Kidney (tissue), 14 donors: ENCODE measurements around the gene MACROD1. TPM values are rescaled to one million over a fixed set of nuclear protein-coding genes. Genes with fewer than 3 reads are reported as not detected.

Experiments used
- DNase-seq, 5 donors: peaks; one replicate each; pipeline ENCODE4 v3.0.0-alpha.2; 2013 to 2020
- FAIRE-seq: peaks from 2 replicates; lab custom pipeline; 2012; peaks lifted over from hg19 to GRCh38; lab: Jason Lieb, UNC
- H3K27ac ChIP-seq, 2 donors: one replicate each; pipeline ENCODE4 v1.7.0; 2013; ENCODE audit warnings: low read depth in 2 of 2, low read length in 2 of 2, inconsistent platforms in 1 of 2
- H3K27me3 ChIP-seq: one replicate; pipeline ENCODE4 v1.7.1; 2013; ENCODE audit warnings: low read length, inconsistent platforms; ENCODE audit not compliant: control insufficient read depth, insufficient read depth
- H3K36me3 ChIP-seq, 3 donors: one replicate each; pipeline versions ENCODE4 v1.7.0 to v1.7.1; 2013; ENCODE audit warnings: low read length in 3 of 3, control low read depth in 1 of 3, inconsistent platforms in 1 of 3; ENCODE audit not compliant: insufficient read depth in 3 of 3, control insufficient read depth in 2 of 3
- H3K4me1 ChIP-seq, 3 donors: one replicate each; pipeline versions ENCODE4 v1.7.0 to v1.7.1; 2013; ENCODE audit warnings: low read length in 3 of 3, inconsistent platforms in 1 of 3, low read depth in 1 of 3; ENCODE audit not compliant: control insufficient read depth in 2 of 3, insufficient read depth in 2 of 3
- H3K4me3 ChIP-seq, 3 donors: one replicate each; pipeline versions ENCODE4 v1.7.0 to v1.8.1; 2013; ENCODE audit warnings: low read length in 3 of 3, control low read depth in 1 of 3, inconsistent platforms in 1 of 3
- H3K9ac ChIP-seq, 3 donors: one replicate each; pipeline versions ENCODE4 v1.7.0 to v1.7.1; 2013; ENCODE audit warnings: low read length in 3 of 3, control low read depth in 1 of 3, inconsistent platforms in 1 of 3
- H3K9me3 ChIP-seq, 3 donors: one replicate each; pipeline versions ENCODE4 v1.7.0 to v1.7.1; 2013; ENCODE audit warnings: low read length in 3 of 3, control low read depth in 1 of 3, inconsistent platforms in 1 of 3; ENCODE audit not compliant: control insufficient read depth in 2 of 3, insufficient read depth in 1 of 3
- CTCF ChIP-seq: IDR thresholded peaks from 3 replicates; pipeline ENCODE4 v1.5.1; 2012; ENCODE audit warnings: mild to moderate bottlenecking, moderate library complexity, borderline replicate concordance; ENCODE audit not compliant: insufficient read depth; ENCODE audit errors: extremely low read depth
- intact Hi-C: fragments of 100-400 bp; cut with DNase I; formaldehyde crosslinking; loops from one replicate; pipeline ENCODE4 v1.11.1; 2022
- polyA plus RNA-seq: library from polyadenylated mRNA; stranded (reverse); fragments of 350-450 nt; fragmentation: Illumina TruSeq; extraction: RNeasy Lipid Tissue Mini Kit (QIAGEN cat#74804); gene quantifications from one replicate; pipeline ENCODE4 v1.2.3, GENCODE V29; 2014; ENCODE audit warnings: low read depth, low replicate concordance; ENCODE audit not compliant: insufficient read depth
- total RNA-seq: library from RNA; stranded (reverse); fragmentation: NEBNext Ultra II Directional; extraction: Animal tissue kit (Norgen Biotek cat#: 25700); gene quantifications from one replicate; pipeline ENCODE4 v1.2.1, GENCODE V29; 2021
- donor health status: control.
- donor health status: control.
- donor health status: control.
- donor health status: control.
- donor health status: control.
- donor health status: DM: yes; HTN: yes; CAD: no.
- donor health status: Normal renal cell carcinoma (clear cell type).

The MACROD1 gene
- total and polyA plus RNA-seq, 2 donors from 2014 or later = 27.8 to 176 TPM

GRCh38 chr11:64073542-64073941 is 92.4 kb downstream of the MACROD1 start:
- no peak overlapping the region for H3K9ac ChIP-seq
- H3K9me3 ChIP-seq = no peaks in the 10 kb centered on the region
- FAIRE-seq (no peak), DNase-seq (peak in 1 of 5 donors; percentile 64)
- H3K36me3 ChIP-seq = no peaks in the 10 kb centered on the region
- peak overlapping the region; percentile 7 to 13 for H3K27ac ChIP-seq
- H3K4me3 ChIP-seq = no peak overlapping the region
- H3K4me1 ChIP-seq = no peaks in the 10 kb centered on the region
- intact Hi-C loops = no loop called here
- no peak for TF ChIP-seq CTCF
- H3K27me3 ChIP-seq = no peaks in the 10 kb centered on the region

- peaks cover 2% of the 10 kb centered on the region for H3K27me3 ChIP-seq
- H3K27ac ChIP-seq = peak overlapping the region in 1 of 2 donors; percentile 13
- H3K4me1 ChIP-seq = no peaks in the 10 kb centered on the region
- no peak overlapping the region for H3K4me3 ChIP-seq
- FAIRE-seq (no peak), DNase-seq (no peak)
- H3K36me3 ChIP-seq = no peaks in the 10 kb centered on the region
- H3K9ac ChIP-seq = peak overlapping the region in 1 of 3 donors; percentile 19
- no peaks in the 10 kb centered on the region for H3K9me3 ChIP-seq
- intact Hi-C loops = no loop called here
- TF ChIP-seq CTCF = no peak
Measured at GRCh38 chr11:64072871-64073270, 93.0 kb downstream of the MACROD1 start.

GRCh38 chr11:64072403-64072802 is 93.5 kb downstream of the MACROD1 start:
- Histone ChIP-seq H3K9ac (peak overlapping the region in 1 of 3 donors; percentile 19), H3K27me3 (peaks cover 2% of the 10 kb centered on the region), H3K4me3 (no peak overlapping the region), H3K9me3 (no peaks in the 10 kb centered on the region), H3K4me1 (no peaks in the 10 kb centered on the region), H3K27ac (no peak overlapping the region), H3K36me3 (no peaks in the 10 kb centered on the region)
- DNase-seq (no peak), FAIRE-seq (no peak)
- no peak for TF ChIP-seq CTCF
- intact Hi-C loops = no loop called here

GRCh38 chr11:64071849-64072248 is 94.1 kb downstream of the MACROD1 start:
- Histone ChIP-seq H3K9me3 (no peaks in the 10 kb centered on the region), H3K36me3 (no peaks in the 10 kb centered on the region), H3K4me1 (no peaks in the 10 kb centered on the region), H3K4me3 (no peak overlapping the region), H3K9ac (no peak overlapping the region), H3K27me3 (peaks cover 2% of the 10 kb centered on the region), H3K27ac (no peak overlapping the region)
- intact Hi-C loops = no loop called here
- FAIRE-seq (no peak), DNase-seq (peak in 2 of 5 donors; percentile 43 to 47)
- no peak for TF ChIP-seq CTCF
